Measurements from ENCODE around the gene THSD7A.

The THSD7A gene

DNA sequence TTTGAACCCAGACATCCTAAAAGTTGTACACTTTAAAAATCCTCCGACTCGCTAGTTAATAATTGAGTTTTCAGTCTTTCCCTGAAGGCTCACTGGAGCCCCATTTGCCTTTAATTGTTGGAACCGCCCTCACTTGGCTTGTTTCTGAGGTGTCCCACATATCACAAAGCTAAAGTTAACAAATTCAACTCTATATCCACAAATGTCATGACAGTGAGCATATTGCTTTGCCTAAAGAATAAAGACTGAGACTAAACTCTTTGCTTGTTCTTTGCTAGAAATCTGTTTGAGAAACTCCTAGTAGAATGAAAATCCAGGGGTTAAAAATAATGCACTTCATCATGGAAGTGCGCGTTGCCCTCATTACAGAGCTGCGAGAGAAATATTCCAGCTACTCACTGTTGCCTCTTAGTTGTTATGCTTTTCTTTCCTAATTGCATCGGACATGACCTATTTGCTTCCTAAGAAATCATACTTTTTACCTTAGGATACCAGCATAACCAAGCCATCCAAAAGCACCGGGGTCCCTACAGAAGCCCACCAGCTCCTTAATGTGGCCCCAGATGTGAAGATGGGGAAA lies 752 bp downstream of the THSD7A start:
- DNase-seq (ENCODE audit: low read depth), result no peak
- peak overlapping the region; percentile 70 for H3K4me3 ChIP-seq (ENCODE audit: low read length)
- TF ChIP-seq CTCF (conservative IDR thresholded peaks at IDR 0.05; ENCODE audit: low read depth, low read length), result no peak

DNA sequence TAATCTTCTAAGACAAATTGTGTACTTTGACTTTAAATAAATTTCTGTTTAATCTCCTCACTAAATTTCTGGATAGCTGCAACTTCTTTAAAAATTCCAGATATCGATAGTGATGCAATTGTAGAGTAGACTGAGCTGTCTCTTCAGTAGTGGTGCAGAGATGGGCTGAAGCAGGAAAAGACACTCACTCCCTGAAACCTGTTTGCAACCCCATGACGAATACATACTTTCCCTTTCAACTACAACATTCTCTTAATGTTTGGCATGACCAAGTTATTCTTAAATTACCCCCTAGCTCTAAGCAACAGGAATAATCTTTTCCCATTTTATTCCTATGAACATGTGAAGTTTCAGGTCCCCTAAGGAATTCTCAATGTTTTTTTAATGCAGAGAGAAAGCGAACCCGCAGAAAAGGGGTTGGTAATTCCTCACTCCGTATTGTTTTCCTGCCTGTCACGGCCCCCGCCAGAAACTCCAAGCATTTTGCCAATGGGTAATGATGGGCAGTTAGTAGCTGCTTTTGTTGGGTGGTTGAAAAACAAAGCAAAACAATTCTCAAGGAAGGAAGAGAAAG lies 1.3 kb downstream of the THSD7A start:
- DNase-seq (ENCODE audit: low read depth), result no peak
- TF ChIP-seq CTCF (conservative IDR thresholded peaks at IDR 0.05; ENCODE audit: low read depth, low read length), result no peak
- peak overlapping the region; percentile 70 for H3K4me3 ChIP-seq (ENCODE audit: low read length)

DNA sequence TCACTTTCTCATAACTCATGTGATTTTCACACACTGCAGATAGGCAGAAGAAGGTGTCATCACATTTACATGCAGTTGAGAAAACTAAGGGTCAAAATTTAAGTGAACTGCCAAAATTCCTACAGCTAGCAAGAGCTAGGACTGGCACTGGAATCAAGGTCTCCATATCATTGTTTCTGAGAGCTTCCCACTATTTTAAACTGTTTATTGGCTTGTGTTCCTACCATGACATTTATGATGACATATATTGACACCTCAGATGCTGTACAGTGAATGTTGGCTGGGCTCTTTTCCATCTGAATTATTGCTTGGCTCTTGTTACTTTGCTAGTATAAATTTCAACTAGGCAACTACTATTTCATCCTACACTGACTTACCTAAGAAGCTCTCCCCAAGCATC lies 2.0 kb downstream of the THSD7A start:
- TF ChIP-seq CTCF (conservative IDR thresholded peaks at IDR 0.05; ENCODE audit: low read depth, low read length), result no peak
- H3K4me3 ChIP-seq (ENCODE audit: low read length), result no peak overlapping the region
- DNase-seq (ENCODE audit: low read depth), result no peak

DNA sequence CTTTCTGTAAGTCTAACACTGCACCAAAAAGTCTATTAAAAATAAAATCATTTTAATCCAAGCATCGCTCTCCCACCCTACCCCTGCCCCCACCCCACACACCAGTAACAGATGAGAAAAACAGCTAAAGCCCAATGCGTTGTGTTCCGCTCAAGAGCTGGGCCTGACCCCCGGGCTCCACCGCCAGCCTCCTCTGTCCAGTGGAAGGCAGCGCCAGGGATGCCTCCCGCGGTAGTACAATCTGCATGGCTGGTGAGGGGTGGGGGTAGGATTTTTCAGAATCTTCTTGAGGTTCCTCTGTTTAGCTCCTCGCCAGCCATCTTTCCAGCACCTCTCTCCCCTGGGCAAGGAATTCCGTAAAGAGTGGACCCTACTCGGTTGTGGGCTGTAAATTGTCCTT lies 12.1 kb downstream of the THSD7A start:
- DNase-seq (ENCODE audit: low read depth), result no peak
- no peak for TF ChIP-seq CTCF (conservative IDR thresholded peaks at IDR 0.05; ENCODE audit: low read depth, low read length)
- no peak overlapping the region for H3K4me3 ChIP-seq (ENCODE audit: low read length)

GRCh38 chr7:11819271-11819670 lies 12.7 kb downstream of the THSD7A start:
- DNase-seq (ENCODE audit: low read depth), result no peak
- no peak overlapping the region for H3K4me3 ChIP-seq (ENCODE audit: low read length)
- TF ChIP-seq CTCF (conservative IDR thresholded peaks at IDR 0.05; ENCODE audit: low read depth, low read length), result no peak

DNA sequence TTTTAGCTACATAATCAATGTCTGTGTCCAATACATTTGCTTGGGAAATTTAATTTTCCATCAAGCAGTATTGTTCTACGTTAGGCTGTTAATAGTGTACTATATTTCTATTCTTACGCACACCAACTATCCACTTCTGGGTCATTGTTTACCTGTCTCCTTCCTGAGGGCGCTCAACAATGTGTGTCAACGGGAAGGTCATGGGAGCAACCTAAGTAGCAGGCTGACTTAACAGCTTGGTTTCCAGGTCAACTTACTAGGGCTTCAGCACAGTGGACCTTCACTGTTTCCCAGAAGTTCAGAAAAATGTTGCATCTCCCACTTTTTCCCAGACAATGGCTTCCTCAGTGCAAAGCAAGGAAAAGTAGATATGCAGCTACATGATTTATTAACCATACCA lies 13.7 kb downstream of the THSD7A start:
- DNase-seq (ENCODE audit: low read depth), result no peak
- H3K4me3 ChIP-seq (ENCODE audit: low read length), result no peak overlapping the region
- TF ChIP-seq CTCF (conservative IDR thresholded peaks at IDR 0.05; ENCODE audit: low read depth, low read length), result no peak

- no peak for DNase-seq (ENCODE audit: low read depth)
- H3K4me3 ChIP-seq (ENCODE audit: low read length), result no peak overlapping the region
- TF ChIP-seq CTCF (conservative IDR thresholded peaks at IDR 0.05; ENCODE audit: low read depth, low read length), result no peak
Measured at GRCh38 chr7:11817111-11817740, 14.8 kb downstream of the THSD7A start.

Measured in retinal pigment epithelial cell (primary cell).